ENCODE data around the gene NETO2. TPM values are rescaled to one million over a fixed set of nuclear protein-coding genes. Genes with fewer than 3 reads are reported as not detected.

NETO2 gene
- total and polyA plus RNA-seq, 2 of the 13 experiments (the other 11 are each of a cell fraction or from before 2014, with no cell fraction given) = 8.2 to 13.5 TPM

DNA sequence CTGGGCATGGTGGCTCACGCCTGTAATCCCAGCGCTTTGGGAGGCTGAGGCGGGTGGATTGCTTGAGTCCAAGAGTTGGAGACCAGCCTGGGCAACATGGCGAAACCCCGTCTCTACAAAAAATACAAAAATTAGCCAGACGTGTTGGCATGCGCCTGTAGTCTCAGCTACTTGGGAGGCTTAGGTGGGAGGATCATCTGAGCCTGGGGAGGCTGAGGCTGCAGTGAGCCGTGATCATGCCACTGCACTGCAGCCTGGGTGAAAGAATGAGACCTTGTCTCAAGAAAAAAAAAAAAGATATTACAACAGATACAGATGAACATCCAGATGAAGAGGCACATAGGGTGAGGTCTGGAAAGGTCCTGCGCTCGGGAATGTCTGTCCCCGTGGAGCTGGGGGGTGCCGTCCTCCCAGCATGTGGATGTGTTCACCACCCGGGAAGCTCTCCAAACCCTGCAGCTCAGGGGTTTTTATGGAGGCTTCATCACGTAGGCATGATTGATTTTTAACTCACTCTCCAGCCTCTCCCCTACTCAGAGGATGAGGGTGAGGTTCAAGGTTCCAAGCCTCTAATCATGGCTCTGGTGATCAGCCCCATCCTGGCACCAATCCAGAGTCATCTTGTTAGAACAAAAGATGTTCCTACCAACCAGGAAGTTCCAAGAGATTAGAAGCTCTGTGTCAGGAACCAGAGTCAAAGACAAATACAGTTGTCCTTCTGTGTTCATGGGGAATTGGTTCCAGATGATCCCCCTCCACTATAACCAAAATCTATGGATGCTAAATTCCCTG, 85.3 kb downstream of the NETO2 start (continued):
- TF ChIP-seq SMC3 (IDR thresholded peaks at IDR 0.05; ENCODE audit: low read length) (no peak), HMGA1 (CRISPR knock-in tag; conservative IDR thresholded peaks at IDR 0.05) (no peak), FOXC1 (CRISPR knock-in tag; IDR thresholded peaks at IDR 0.05; ENCODE audit: borderline replicate concordance) (no peak; the same call in 1 of the 2 replicates), HOXA7 (CRISPR knock-in tag; IDR thresholded peaks at IDR 0.05) (no peak), ZNF225 (CRISPR knock-in tag; IDR thresholded peaks at IDR 0.05) (no peak; the same call in 1 of the 2 replicates), KLF16 (CRISPR knock-in tag; IDR thresholded peaks at IDR 0.05) (no peak), ZNF205 (CRISPR knock-in tag; IDR thresholded peaks at IDR 0.05) (no peak; the same call in 1 of the 2 replicates), NRL (CRISPR knock-in tag; IDR thresholded peaks at IDR 0.05; ENCODE audit: borderline replicate concordance) (0 out of 2 replicates have a peak, but pooled peaks have one; percentile 42), GATAD2A (CRISPR knock-in tag; IDR thresholded peaks at IDR 0.05) (peak; percentile 61), ZNF577 (CRISPR knock-in tag; IDR thresholded peaks at IDR 0.05; ENCODE audit: borderline replicate concordance, low read depth) (no peak), PHF20 (CRISPR knock-in tag; IDR thresholded peaks at IDR 0.05) (no peak), PHB2 (IDR thresholded peaks at IDR 0.05; ENCODE audit: partially characterized antibody) (no peak), PCBP1 (IDR thresholded peaks at IDR 0.05; ENCODE audit: borderline replicate concordance, low read depth, low read length) (no peak), ZEB1 (IDR thresholded peaks at IDR 0.05; ENCODE audit: insufficient replicate concordance, low read depth) (no peak), NFKBIZ (CRISPR knock-in tag; IDR thresholded peaks at IDR 0.05) (no peak), SP140L (CRISPR knock-in tag; IDR thresholded peaks at IDR 0.05; ENCODE audit: borderline replicate concordance) (no peak), ZNF792 (CRISPR knock-in tag; IDR thresholded peaks at IDR 0.05) (peak; percentile 89; the same call in 1 of the 2 replicates), NR2F1 (CRISPR knock-in tag; IDR thresholded peaks at IDR 0.05) (no peak; a peak in 1 of 4 replicates)
- TF ChIP-seq, protein P1, sequence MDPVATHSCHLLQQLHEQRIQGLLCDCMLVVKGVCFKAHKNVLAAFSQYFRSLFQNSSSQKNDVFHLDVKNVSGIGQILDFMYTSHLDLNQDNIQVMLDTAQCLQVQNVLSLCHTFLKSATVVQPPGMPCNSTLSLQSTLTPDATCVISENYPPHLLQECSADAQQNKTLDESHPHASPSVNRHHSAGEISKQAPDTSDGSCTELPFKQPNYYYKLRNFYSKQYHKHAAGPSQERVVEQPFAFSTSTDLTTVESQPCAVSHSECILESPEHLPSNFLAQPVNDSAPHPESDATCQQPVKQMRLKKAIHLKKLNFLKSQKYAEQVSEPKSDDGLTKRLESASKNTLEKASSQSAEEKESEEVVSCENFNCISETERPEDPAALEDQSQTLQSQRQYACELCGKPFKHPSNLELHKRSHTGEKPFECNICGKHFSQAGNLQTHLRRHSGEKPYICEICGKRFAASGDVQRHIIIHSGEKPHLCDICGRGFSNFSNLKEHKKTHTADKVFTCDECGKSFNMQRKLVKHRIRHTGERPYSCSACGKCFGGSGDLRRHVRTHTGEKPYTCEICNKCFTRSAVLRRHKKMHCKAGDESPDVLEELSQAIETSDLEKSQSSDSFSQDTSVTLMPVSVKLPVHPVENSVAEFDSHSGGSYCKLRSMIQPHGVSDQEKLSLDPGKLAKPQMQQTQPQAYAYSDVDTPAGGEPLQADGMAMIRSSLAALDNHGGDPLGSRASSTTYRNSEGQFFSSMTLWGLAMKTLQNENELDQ (CRISPR knock-in tag; IDR thresholded peaks at IDR 0.05; ENCODE audit: borderline replicate concordance) = no peak
- TF ChIP-seq, protein P2, sequence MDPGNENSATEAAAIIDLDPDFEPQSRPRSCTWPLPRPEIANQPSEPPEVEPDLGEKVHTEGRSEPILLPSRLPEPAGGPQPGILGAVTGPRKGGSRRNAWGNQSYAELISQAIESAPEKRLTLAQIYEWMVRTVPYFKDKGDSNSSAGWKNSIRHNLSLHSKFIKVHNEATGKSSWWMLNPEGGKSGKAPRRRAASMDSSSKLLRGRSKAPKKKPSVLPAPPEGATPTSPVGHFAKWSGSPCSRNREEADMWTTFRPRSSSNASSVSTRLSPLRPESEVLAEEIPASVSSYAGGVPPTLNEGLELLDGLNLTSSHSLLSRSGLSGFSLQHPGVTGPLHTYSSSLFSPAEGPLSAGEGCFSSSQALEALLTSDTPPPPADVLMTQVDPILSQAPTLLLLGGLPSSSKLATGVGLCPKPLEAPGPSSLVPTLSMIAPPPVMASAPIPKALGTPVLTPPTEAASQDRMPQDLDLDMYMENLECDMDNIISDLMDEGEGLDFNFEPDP (CRISPR knock-in tag; conservative IDR thresholded peaks at IDR 0.05) = no peak
- TF ChIP-seq, protein P3, sequence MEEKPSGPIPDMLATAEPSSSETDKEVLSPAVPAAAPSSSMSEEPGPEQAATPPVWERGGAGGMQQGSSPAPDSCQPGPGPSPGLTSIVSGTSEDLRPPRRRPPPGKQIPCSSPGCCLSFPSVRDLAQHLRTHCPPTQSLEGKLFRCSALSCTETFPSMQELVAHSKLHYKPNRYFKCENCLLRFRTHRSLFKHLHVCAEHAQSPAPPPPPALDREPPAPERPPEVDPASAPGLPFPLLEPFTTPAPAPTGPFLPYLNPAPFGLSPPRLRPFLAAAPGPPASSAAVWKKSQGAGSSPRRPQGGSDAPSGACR (CRISPR knock-in tag; IDR thresholded peaks at IDR 0.05) = 0 out of 2 replicates have a peak, but pooled peaks have one; percentile 79
- TF ChIP-seq, protein P4, sequence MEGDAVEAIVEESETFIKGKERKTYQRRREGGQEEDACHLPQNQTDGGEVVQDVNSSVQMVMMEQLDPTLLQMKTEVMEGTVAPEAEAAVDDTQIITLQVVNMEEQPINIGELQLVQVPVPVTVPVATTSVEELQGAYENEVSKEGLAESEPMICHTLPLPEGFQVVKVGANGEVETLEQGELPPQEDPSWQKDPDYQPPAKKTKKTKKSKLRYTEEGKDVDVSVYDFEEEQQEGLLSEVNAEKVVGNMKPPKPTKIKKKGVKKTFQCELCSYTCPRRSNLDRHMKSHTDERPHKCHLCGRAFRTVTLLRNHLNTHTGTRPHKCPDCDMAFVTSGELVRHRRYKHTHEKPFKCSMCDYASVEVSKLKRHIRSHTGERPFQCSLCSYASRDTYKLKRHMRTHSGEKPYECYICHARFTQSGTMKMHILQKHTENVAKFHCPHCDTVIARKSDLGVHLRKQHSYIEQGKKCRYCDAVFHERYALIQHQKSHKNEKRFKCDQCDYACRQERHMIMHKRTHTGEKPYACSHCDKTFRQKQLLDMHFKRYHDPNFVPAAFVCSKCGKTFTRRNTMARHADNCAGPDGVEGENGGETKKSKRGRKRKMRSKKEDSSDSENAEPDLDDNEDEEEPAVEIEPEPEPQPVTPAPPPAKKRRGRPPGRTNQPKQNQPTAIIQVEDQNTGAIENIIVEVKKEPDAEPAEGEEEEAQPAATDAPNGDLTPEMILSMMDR (CRISPR knock-in tag; IDR thresholded peaks at IDR 0.05) = no peak
- TF ChIP-seq, protein P5, sequence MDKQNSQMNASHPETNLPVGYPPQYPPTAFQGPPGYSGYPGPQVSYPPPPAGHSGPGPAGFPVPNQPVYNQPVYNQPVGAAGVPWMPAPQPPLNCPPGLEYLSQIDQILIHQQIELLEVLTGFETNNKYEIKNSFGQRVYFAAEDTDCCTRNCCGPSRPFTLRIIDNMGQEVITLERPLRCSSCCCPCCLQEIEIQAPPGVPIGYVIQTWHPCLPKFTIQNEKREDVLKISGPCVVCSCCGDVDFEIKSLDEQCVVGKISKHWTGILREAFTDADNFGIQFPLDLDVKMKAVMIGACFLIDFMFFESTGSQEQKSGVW (CRISPR knock-in tag; IDR thresholded peaks at IDR 0.05; ENCODE audit: borderline replicate concordance) = no peak

Measured in HepG2 (cell line).